HepG2 (cell line): Measurements from ENCODE around the gene RING1. TPM values are rescaled to one million over a fixed set of nuclear protein-coding genes. Genes with fewer than 3 reads are reported as not detected.

ENCODE experiments used
- DZIP1 ChIP-seq: sonication (generic); formaldehyde crosslinking; IDR thresholded peaks from 2 replicates; pipeline ENCODE4 v1.5.0; 2020; ENCODE audit warnings: mild to moderate bottlenecking, missing genetic modification reagents
- FOXA1 ChIP-seq, 2 experiments: fragments of 450-650 bp in 1 of 2; sonication (generic) in 1 of 2; formaldehyde crosslinking in 1 of 2; IDR thresholded peaks; 2 replicates each; pipeline versions ENCODE4 v1.4.0 to v1.6.1; 2016 to 2020; ENCODE audit warnings: missing genetic modification reagents in 1 of 2
- HNF4A ChIP-seq: sonication (generic); formaldehyde crosslinking; IDR thresholded peaks from 2 replicates; pipeline ENCODE4 v1.4.0; 2020; ENCODE audit warnings: missing genetic modification reagents
- IRF2 ChIP-seq: IDR thresholded peaks from 2 replicates; pipeline ENCODE4 v1.6.1; 2018; ENCODE audit warnings: missing genetic modification reagents, missing compliant biosample characterization
- KDM5A ChIP-seq: fragments of 200-600 bp; sonication (generic); IDR thresholded peaks from 2 replicates; pipeline ENCODE4 v1.7.0; 2018; ENCODE audit warnings: antibody characterized with exemption, mild to moderate bottlenecking, low read length, borderline replicate concordance
- MBD4 ChIP-seq: IDR thresholded peaks from 2 replicates; pipeline ENCODE4 v1.6.1; 2012; ENCODE audit warnings: low read length, inconsistent platforms, borderline replicate concordance
- MTF2 ChIP-seq: sonication (generic); formaldehyde crosslinking; IDR thresholded peaks from 2 replicates; pipeline ENCODE4 v1.5.0; 2020; ENCODE audit warnings: missing genetic modification reagents, borderline replicate concordance
- SMAD1 ChIP-seq: sonication (generic); formaldehyde crosslinking; IDR thresholded peaks from 2 replicates; pipeline ENCODE4 v1.4.0; 2020; ENCODE audit warnings: missing genetic modification reagents, low read depth, mild to moderate bottlenecking, borderline replicate concordance
- SOX6 ChIP-seq, 2 experiments: fragments of 450-650 bp in 1 of 2; sonication (generic) in 1 of 2; formaldehyde crosslinking in 1 of 2; IDR thresholded peaks; 2 replicates each; pipeline versions ENCODE4 v1.4.0 to v1.6.1; 2017 to 2020; ENCODE audit warnings: antibody characterized with exemption in 1 of 2, mild to moderate bottlenecking in 1 of 2, missing genetic modification reagents in 1 of 2
- SPEN ChIP-seq: sonication (generic); formaldehyde crosslinking; IDR thresholded peaks from 2 replicates; pipeline ENCODE4 v1.5.1; 2020; ENCODE audit warnings: low read depth, mild to moderate bottlenecking, missing genetic modification reagents
- ZFP36L2 ChIP-seq: sonication (generic); formaldehyde crosslinking; IDR thresholded peaks from 2 replicates; pipeline ENCODE4 v1.4.0; 2020; ENCODE audit warnings: missing genetic modification reagents
- ZNF138 ChIP-seq: sonication (generic); formaldehyde crosslinking; IDR thresholded peaks from 2 replicates; pipeline ENCODE4 v1.5.0; 2020; ENCODE audit warnings: mild to moderate bottlenecking, low read depth, missing genetic modification reagents
- ZNF251 ChIP-seq: sonication (generic); formaldehyde crosslinking; IDR thresholded peaks from 2 replicates; pipeline ENCODE4 v1.9.0; 2021; ENCODE audit warnings: mild to moderate bottlenecking, missing genetic modification reagents
- ZNF33B ChIP-seq: sonication (generic); formaldehyde crosslinking; IDR thresholded peaks from 2 replicates; pipeline ENCODE4 v1.5.1; 2020; ENCODE audit warnings: mild to moderate bottlenecking, missing genetic modification reagents
- ZNF781 ChIP-seq: sonication (generic); formaldehyde crosslinking; IDR thresholded peaks from 2 replicates; pipeline ENCODE4 v1.5.1; 2020; ENCODE audit warnings: borderline replicate concordance, mild to moderate bottlenecking, missing genetic modification reagents; ENCODE audit errors: not compliant biosample characterization
- polyA plus RNA-seq, 8 experiments: library from polyadenylated mRNA; depleted of rRNA in 3 of 8; stranded (reverse) in 7 of 8; unstranded in 1 of 8; fragments of >200 nt; fragmentation: Illumina TruSeq in 4 of 8; extraction: Trizol in 4 of 8; gene quantifications; 2 replicates each; pipeline versions ENCODE4 v1.2.1 to v1.2.3, GENCODE V29; 2011 to 2016; ENCODE audit warnings: low read depth in 4 of 8, missing spikeins in 1 of 8, mixed read lengths in 1 of 8; ENCODE audit not compliant: insufficient read depth in 1 of 8
- total RNA-seq, 5 experiments: library from RNA; depleted of rRNA; stranded (reverse); fragments of >200 nt; fragmentation: Illumina TruSeq; extraction: Trizol; gene quantifications; 2 replicates each; pipeline ENCODE4 v1.2.3, GENCODE V29; 2016; ENCODE audit warnings: low read depth in 1 of 5
- TF ChIP-seq, protein P1 (sequence below): sonication (generic); formaldehyde crosslinking; IDR thresholded peaks from 2 replicates; pipeline ENCODE4 v1.8.0; 2023; ENCODE audit warnings: mild to moderate bottlenecking, missing genetic modification reagents
- TF ChIP-seq, protein P2 (sequence below): sonication (generic); formaldehyde crosslinking; IDR thresholded peaks from 2 replicates; pipeline ENCODE4 v1.5.0; 2020; ENCODE audit warnings: missing genetic modification reagents
- TF ChIP-seq, protein P3 (sequence below): sonication (generic); formaldehyde crosslinking; IDR thresholded peaks from 2 replicates; pipeline ENCODE4 v1.5.1; 2020; ENCODE audit warnings: mild to moderate bottlenecking, missing genetic modification reagents, moderate library complexity

Gene RING1
- total and polyA plus RNA-seq, 2 of the 13 experiments (the other 11 are each of a cell fraction or from before 2014, with no cell fraction given): 23.9 to 33.6 TPM

- TF ChIP-seq ZFP36L2 (CRISPR knock-in tag) (0 out of 2 replicates have a peak, but pooled peaks have one; percentile 88), SMAD1 (peak; percentile 57), DZIP1 (peak; percentile 81), HNF4A (no peak; the same call in none of the 2 replicates), IRF2 (CRISPR knock-in tag) (peak; percentile 64; the same call in 1 of the 2 replicates), ZNF781 (no peak), ZNF138 (peak; percentile 2; the same call in 1 of the 2 replicates), MTF2 (CRISPR knock-in tag) (no peak), SOX6 (IDR thresholded peaks at IDR 0.05) (no peak), SOX6 (CRISPR knock-in tag; IDR thresholded peaks at IDR 0.05) (peak; percentile 78), KDM5A (peak; percentile 91), MBD4 (no peak), SPEN (CRISPR knock-in tag) (peak; percentile 92), FOXA1 (IDR thresholded peaks at IDR 0.05) (no peak), FOXA1 (CRISPR knock-in tag; IDR thresholded peaks at IDR 0.05) (peak; percentile 54; the same call in 1 of the 2 replicates), ZNF33B (CRISPR knock-in tag) (peak; percentile 96), ZNF251 (CRISPR knock-in tag) (peak; percentile 25; the same call in 1 of the 2 replicates)
- TF ChIP-seq, protein P1, sequence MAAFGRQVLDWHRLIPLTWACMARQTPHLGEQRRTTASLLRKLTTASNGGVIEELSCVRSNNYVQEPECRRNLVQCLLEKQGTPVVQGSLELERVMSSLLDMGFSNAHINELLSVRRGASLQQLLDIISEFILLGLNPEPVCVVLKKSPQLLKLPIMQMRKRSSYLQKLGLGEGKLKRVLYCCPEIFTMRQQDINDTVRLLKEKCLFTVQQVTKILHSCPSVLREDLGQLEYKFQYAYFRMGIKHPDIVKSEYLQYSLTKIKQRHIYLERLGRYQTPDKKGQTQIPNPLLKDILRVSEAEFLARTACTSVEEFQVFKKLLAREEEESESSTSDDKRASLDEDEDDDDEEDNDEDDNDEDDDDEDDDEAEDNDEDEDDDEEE (CRISPR knock-in tag): peak; percentile 97
- TF ChIP-seq, protein P2, sequence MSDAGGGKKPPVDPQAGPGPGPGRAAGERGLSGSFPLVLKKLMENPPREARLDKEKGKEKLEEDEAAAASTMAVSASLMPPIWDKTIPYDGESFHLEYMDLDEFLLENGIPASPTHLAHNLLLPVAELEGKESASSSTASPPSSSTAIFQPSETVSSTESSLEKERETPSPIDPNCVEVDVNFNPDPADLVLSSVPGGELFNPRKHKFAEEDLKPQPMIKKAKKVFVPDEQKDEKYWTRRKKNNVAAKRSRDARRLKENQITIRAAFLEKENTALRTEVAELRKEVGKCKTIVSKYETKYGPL: 0 out of 2 replicates have a peak, but pooled peaks have one; percentile 29
- TF ChIP-seq, protein P3, sequence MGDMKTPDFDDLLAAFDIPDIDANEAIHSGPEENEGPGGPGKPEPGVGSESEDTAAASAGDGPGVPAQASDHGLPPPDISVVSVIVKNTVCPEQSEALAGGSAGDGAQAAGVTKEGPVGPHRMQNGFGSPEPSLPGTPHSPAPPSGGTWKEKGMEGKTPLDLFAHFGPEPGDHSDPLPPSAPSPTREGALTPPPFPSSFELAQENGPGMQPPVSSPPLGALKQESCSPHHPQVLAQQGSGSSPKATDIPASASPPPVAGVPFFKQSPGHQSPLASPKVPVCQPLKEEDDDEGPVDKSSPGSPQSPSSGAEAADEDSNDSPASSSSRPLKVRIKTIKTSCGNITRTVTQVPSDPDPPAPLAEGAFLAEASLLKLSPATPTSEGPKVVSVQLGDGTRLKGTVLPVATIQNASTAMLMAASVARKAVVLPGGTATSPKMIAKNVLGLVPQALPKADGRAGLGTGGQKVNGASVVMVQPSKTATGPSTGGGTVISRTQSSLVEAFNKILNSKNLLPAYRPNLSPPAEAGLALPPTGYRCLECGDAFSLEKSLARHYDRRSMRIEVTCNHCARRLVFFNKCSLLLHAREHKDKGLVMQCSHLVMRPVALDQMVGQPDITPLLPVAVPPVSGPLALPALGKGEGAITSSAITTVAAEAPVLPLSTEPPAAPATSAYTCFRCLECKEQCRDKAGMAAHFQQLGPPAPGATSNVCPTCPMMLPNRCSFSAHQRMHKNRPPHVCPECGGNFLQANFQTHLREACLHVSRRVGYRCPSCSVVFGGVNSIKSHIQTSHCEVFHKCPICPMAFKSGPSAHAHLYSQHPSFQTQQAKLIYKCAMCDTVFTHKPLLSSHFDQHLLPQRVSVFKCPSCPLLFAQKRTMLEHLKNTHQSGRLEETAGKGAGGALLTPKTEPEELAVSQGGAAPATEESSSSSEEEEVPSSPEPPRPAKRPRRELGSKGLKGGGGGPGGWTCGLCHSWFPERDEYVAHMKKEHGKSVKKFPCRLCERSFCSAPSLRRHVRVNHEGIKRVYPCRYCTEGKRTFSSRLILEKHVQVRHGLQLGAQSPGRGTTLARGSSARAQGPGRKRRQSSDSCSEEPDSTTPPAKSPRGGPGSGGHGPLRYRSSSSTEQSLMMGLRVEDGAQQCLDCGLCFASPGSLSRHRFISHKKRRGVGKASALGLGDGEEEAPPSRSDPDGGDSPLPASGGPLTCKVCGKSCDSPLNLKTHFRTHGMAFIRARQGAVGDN (CRISPR knock-in tag): peak; percentile 92
These were observed 7.8 kb upstream of the RING1 start, which contains the start of the genes RXRB and SLC39A7 (continued) for GRCh38 chr6:33200219-33201146.
